ENCODE measurements around the gene PRCD. TPM values are rescaled to one million over a fixed set of nuclear protein-coding genes. Genes with fewer than 3 reads are reported as not detected.

PRCD gene
- total RNA-seq, 1 donor = 2.2 TPM

DNA sequence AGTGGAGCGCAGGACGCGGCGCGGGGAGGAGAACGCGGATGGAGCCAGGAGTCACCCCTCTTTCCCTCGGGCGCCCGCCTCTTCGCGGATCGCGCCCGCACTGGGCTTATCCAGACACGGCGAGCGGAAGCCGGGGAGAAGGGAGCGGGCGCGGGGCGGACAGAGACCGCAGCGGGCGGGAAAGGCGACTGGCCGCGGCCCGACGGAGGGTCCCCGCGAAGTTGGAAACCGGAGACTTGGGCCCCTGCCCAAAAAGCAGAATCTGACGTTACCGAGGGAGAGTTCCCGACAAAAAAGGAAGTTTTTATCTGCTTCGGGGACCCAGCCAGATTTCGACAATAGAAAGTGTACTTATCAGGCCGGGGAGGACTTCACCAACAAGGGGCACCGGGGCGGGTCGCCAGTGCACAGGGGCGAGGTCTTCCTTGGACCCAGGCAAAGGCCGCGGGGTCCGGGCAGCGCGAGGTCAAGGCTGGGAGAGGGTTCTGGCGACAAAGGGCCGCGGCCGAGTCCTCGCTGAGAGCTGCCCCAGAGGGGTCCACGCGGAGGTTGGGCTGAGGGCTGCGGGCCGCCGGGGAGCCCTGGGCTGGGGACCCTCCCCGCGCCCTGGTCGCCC is 45.3 kb downstream of the PRCD start:
- TF ChIP-seq, protein P1, sequence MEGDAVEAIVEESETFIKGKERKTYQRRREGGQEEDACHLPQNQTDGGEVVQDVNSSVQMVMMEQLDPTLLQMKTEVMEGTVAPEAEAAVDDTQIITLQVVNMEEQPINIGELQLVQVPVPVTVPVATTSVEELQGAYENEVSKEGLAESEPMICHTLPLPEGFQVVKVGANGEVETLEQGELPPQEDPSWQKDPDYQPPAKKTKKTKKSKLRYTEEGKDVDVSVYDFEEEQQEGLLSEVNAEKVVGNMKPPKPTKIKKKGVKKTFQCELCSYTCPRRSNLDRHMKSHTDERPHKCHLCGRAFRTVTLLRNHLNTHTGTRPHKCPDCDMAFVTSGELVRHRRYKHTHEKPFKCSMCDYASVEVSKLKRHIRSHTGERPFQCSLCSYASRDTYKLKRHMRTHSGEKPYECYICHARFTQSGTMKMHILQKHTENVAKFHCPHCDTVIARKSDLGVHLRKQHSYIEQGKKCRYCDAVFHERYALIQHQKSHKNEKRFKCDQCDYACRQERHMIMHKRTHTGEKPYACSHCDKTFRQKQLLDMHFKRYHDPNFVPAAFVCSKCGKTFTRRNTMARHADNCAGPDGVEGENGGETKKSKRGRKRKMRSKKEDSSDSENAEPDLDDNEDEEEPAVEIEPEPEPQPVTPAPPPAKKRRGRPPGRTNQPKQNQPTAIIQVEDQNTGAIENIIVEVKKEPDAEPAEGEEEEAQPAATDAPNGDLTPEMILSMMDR (IDR thresholded peaks at IDR 0.05; ENCODE audit: insufficient read depth, low read depth, low read length) = no peak
- peak; percentile 32 for DNase-seq (ENCODE audit: low read depth)
- H3K4me3 ChIP-seq (ENCODE audit: low read depth, low read length) = peak overlapping the region; percentile 62

DNA sequence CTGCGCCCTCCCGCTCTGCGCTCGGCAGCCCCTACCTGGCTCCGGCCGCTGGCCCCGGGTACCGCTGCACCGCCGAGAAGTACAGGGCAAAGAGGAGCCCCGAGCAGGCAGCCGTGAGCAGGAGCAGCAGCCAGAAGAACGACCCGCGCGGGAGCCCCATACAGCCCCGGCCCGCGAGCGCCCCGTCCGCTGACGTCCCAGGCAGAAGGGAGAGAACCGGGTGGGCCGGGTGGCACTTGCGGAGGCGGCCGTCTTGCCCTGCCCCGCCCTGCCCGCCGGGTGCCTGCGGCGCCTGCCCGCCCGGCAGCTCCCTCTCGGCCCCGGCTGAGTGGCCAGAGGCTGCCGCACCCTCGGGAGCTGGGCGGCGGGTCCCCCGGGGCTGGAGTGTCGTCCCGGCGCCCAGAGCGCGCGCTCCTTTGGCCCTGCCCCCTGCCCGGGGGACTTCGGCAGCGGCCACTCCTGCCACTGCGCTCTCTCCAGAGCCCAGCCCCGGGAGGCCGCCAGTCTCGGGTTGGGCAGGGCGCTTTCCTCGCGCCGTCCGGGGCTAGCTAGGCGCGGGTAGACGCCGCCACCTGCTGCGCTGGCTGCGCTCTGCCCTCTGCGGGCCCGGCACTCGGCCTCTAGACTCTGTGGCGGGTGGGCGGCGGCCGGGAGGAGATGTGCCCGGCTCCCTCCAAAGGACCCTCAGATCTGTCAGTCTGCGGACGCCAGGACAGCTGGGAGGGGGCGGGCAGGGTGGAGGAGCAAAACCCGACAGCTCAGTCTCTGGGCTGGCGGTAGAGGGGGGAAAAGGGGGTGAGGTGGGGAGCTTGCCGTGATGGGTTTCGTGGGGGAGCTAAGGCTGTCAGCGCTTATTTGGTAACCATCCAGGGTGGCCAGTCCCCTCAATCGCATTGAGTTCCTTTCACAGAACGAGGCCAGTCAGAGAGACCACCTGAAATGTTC is 46.1 kb downstream of the PRCD start, which contains the start of gene ST6GALNAC2:
Gene ST6GALNAC2 (minus strand): TSS at position 212 of the 945 bp plus-strand sequence. CDS start 52 bp downstream, at position 160.
- TF ChIP-seq, protein P1 (IDR thresholded peaks at IDR 0.05; ENCODE audit: insufficient read depth, low read depth, low read length) = peak; percentile 39
- H3K4me3 ChIP-seq (ENCODE audit: low read depth, low read length) = peak within 1 kb of the TSS; percentile 62
- peak; percentile 56 for DNase-seq (ENCODE audit: low read depth)

DNA sequence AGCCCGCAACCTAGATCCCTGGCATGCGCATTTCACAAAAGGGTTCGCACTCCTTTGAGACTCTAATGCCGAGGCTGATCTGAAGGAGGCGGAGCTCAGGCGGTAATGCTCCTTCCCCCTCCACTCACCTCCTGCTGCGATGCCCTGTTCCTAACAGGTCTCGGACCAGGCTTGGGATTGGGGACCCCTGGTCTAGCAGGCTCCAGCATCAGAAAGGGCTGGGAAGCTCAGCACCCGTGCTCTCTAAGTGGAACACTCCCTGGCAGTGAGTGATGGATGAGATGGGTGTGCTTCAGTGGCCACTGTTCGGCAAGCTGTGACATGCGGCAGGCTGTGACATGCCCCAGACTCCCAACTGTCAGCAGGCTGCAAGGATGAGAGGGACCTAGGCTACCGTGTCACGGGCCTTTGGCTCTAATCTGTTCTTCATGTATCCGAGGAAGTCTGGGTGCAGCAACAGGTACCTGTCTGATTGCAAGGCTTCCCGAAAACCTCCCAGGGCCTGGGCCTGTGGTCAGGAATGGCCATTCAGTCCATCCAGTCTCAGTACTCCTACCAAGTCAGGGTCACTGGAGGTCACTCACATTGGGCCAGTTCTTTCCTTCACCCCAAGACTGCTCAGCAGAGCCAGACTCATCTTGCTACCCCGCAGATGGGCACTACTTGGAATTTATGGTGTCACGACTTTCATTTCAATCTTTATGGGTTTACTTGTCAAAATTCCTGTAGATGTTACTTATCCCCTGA is 47.1 kb downstream of the PRCD start:
- no peak overlapping the region for H3K4me3 ChIP-seq (ENCODE audit: low read depth, low read length)
- TF ChIP-seq, protein P1 (IDR thresholded peaks at IDR 0.05; ENCODE audit: insufficient read depth, low read depth, low read length) = no peak
- DNase-seq (ENCODE audit: low read depth) = no peak

DNA sequence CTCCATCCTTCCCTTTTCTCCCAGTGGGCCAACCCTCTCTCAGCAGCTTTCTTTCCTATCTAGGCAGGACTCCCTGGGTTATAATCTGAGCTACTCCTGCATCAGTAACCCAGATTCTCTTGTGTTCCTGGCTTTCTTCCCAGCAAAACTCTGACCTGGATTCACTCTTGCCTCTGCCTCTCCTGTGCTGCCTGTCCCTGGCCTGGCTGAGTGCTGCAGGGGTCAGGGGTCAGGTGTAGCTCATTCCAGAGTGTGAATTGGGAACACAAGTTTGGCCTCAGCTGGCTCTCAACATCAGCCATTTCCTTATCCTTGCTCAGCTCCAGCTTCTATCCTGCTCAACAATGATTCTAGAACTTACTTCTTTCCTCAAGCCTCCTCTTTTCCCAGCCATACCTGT is 48.3 kb downstream of the PRCD start:
- TF ChIP-seq, protein P1 (IDR thresholded peaks at IDR 0.05; ENCODE audit: insufficient read depth, low read depth, low read length) = no peak
- H3K4me3 ChIP-seq (ENCODE audit: low read depth, low read length) = no peak overlapping the region
- no peak for DNase-seq (ENCODE audit: low read depth)

DNA sequence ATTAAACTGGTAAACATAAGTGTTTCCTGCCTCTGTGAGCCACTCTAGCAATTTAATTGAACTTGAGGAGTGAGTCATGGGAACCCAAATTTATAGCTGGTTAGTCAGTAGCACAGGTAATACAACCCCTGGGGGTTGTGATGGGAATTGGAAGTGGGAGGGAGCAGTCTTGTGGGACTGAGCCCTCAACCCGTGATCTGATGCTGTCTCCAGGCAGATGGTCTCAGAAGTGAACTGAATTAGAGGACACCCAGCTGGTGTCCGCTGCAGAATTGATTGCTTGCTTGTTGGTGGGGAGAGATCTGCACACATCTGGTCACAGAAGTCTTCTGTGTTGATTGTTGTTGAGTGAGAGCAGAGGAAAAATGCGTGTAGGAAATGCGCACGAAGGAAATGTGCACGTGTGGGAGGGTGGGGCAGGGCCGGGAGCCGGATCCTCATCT is 53.6 kb downstream of the PRCD start:
- DNase-seq (ENCODE audit: low read depth) = no peak

DNA sequence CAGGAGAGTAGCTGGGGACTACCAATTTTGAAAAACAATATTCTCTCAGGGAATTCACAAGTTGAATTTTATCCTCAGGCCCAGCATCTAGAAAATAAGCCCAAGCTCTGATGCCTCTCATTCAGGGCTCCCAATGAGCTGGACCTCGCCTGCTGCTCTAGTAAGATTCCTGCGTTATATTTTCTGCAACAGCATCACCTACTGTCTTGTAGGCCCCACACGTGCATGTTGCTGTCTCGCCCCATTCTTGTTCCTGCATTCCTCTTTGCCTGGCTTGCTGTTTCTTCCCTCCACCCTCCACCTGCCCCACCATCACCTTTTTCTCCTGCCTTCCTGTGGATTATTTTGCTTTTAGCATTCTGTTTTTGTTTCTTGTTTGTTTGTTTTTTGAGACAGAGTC is 54.1 kb downstream of the PRCD start:
- H3K4me3 ChIP-seq (ENCODE audit: low read depth, low read length) = no peak overlapping the region
- TF ChIP-seq, protein P1 (IDR thresholded peaks at IDR 0.05; ENCODE audit: insufficient read depth, low read depth, low read length) = no peak
- no peak for DNase-seq (ENCODE audit: low read depth)

More for the DNA sequence above, 53.6 kb downstream of the PRCD start:
- TF ChIP-seq, protein P1 (IDR thresholded peaks at IDR 0.05; ENCODE audit: insufficient read depth, low read depth, low read length) = no peak
- no peak overlapping the region for H3K4me3 ChIP-seq (ENCODE audit: low read depth, low read length)

All from fibroblast of villous mesenchyme (primary cell).